ENCODE measurements around the gene ULBP3.
"Not testable (repeated sequence)": the region's sequence is repeated elsewhere in the genome, so short reads cannot be mapped to it uniquely, and the experiment has no call there.

The ULBP3 gene

GRCh38 chr6:150038202-150039062 lies 30.5 kb downstream of the ULBP3 start:
- DNase-seq: no peak

GRCh38 chr6:150037526-150038201 lies 31.3 kb downstream of the ULBP3 start:
- DNase-seq: no peak

- no peak for DNase-seq
These were observed 32.8 kb downstream of the ULBP3 start for GRCh38 chr6:150036081-150036480.

GRCh38 chr6:150033207-150033771 lies 35.6 kb downstream of the ULBP3 start:
- DNase-seq: peak; percentile 54 to 84 (median 72)

GRCh38 chr6:150032598-150032997 lies 36.3 kb downstream of the ULBP3 start:
- no peak for DNase-seq

GRCh38 chr6:150030611-150031010 lies 38.3 kb downstream of the ULBP3 start:
- no peak for DNase-seq

- no peak for DNase-seq
These were observed 39.2 kb downstream of the ULBP3 start for GRCh38 chr6:150029749-150030148.

- no peak for DNase-seq
These were observed 39.6 kb downstream of the ULBP3 start for GRCh38 chr6:150029276-150029675.

GRCh38 chr6:150028799-150029198 lies 40.1 kb downstream of the ULBP3 start:
- DNase-seq: no peak

- no peak for DNase-seq
These were observed 40.9 kb downstream of the ULBP3 start for GRCh38 chr6:150027806-150028565.

- DNase-seq: no peak
These were observed 41.7 kb downstream of the ULBP3 start for GRCh38 chr6:150026976-150027805.

- DNase-seq: peak in 2 of 4 experiments; percentile 9 to 14
These were observed 43.6 kb downstream of the ULBP3 start, which contains the start of gene RAET1L for GRCh38 chr6:150025201-150025917. Gene RAET1L, minus strand, starts transcription at chr6:150025532. Its CDS starts 61 bp downstream, at chr6:150025471.

GRCh38 chr6:150024646-150025155 lies 44.2 kb downstream of the ULBP3 start:
- DNase-seq: no peak

- not testable (repeated sequence) for DNase-seq
These were observed 44.9 kb downstream of the ULBP3 start for GRCh38 chr6:150024021-150024420.

- not testable (repeated sequence) for DNase-seq
These were observed 47.1 kb downstream of the ULBP3 start for GRCh38 chr6:150021870-150022269.

- DNase-seq: no peak
These were observed 49.9 kb downstream of the ULBP3 start for GRCh38 chr6:150018846-150019580.

- DNase-seq: not testable (repeated sequence)
These were observed 51.8 kb downstream of the ULBP3 start for GRCh38 chr6:150017186-150017521.

GRCh38 chr6:150016324-150017185 lies 52.4 kb downstream of the ULBP3 start:
- DNase-seq: peak; percentile 72 to 84 (median 76)
